SK-N-SH treated with all-trans-retinoic acid at 6 μM for 48 hours (cell line): ENCODE results near the gene SMCR8.
"Not testable (repeated sequence)": the region's sequence is repeated elsewhere in the genome, so short reads cannot be mapped to it uniquely, and the experiment has no call there.

ENCODE experiments used
- ATAC-seq: fragments of 200-7000 bp; cut with Tn5 transposase; 3 replicates; pipeline ENCODE4 v1.9.1; 2020; ENCODE audit warnings: mild to moderate bottlenecking, moderate library complexity
- BACH2 ChIP-seq: fragments of 250-450 bp; sonication (Bioruptor Pico); IDR thresholded peaks from 2 replicates; pipeline ENCODE4 v1.9.0; 2021; ENCODE audit warnings: mild to moderate bottlenecking, borderline replicate concordance
- CSDC2 ChIP-seq: fragments of 250-450 bp; sonication (Bioruptor Pico); IDR thresholded peaks from 2 replicates; pipeline ENCODE4 v1.5.0; 2020; ENCODE audit warnings: mild to moderate bottlenecking, moderate library complexity
- GLIS3 ChIP-seq: fragments of 250-450 bp; sonication (Bioruptor Pico); IDR thresholded peaks from 2 replicates; pipeline ENCODE4 v1.5.0; 2020; ENCODE audit warnings: mild to moderate bottlenecking, moderate library complexity
- ISL1 ChIP-seq: fragments of 250-450 bp; sonication (Bioruptor Pico); IDR thresholded peaks from 2 replicates; pipeline ENCODE4 v2.1.2; 2022; ENCODE audit warnings: mild to moderate bottlenecking, moderate library complexity
- PPARA ChIP-seq: fragments of 250-450 bp; sonication (Bioruptor Pico); IDR thresholded peaks from 2 replicates; pipeline ENCODE4 v1.5.0; 2020; ENCODE audit warnings: mild to moderate bottlenecking, borderline replicate concordance
- RARB ChIP-seq: fragments of 250-450 bp; sonication (Bioruptor Pico); IDR thresholded peaks from 2 replicates; pipeline ENCODE4 v1.8.0; 2021; ENCODE audit warnings: mild to moderate bottlenecking, moderate library complexity
- SNAI2 ChIP-seq: fragments of 250-450 bp; sonication (Bioruptor Pico); IDR thresholded peaks from 2 replicates; pipeline ENCODE4 v1.5.0; 2020; ENCODE audit warnings: mild to moderate bottlenecking, moderate library complexity
- TOX ChIP-seq: fragments of 250-450 bp; sonication (Bioruptor Pico); IDR thresholded peaks from 2 replicates; pipeline ENCODE4 v1.8.0; 2021; ENCODE audit warnings: mild to moderate bottlenecking, moderate library complexity, borderline replicate concordance
- ZC3H10 ChIP-seq: fragments of 250-450 bp; sonication (Bioruptor Pico); IDR thresholded peaks from 2 replicates; pipeline ENCODE4 v1.5.1; 2021; ENCODE audit warnings: mild to moderate bottlenecking, moderate library complexity
- ZFP3 ChIP-seq: fragments of 250-450 bp; sonication (Bioruptor Pico); IDR thresholded peaks from 2 replicates; pipeline ENCODE4 v1.5.0; 2020; ENCODE audit warnings: mild to moderate bottlenecking, moderate library complexity
- ZNF70 ChIP-seq: fragments of 450-650 bp; formaldehyde crosslinking; IDR thresholded peaks from 2 replicates; pipeline ENCODE4 v1.5.0; 2020; ENCODE audit warnings: mild to moderate bottlenecking, moderate library complexity
- TF ChIP-seq, protein P1 (sequence below): fragments of 250-450 bp; sonication (Bioruptor Pico); IDR thresholded peaks from 2 replicates; pipeline ENCODE4 v1.8.0; 2021; ENCODE audit warnings: low read depth, mild to moderate bottlenecking, moderate library complexity, borderline replicate concordance
- TF ChIP-seq, protein P2 (sequence below): fragments of 250-450 bp; sonication (Bioruptor Pico); IDR thresholded peaks from 2 replicates; pipeline ENCODE4 v1.5.1; 2021; ENCODE audit warnings: mild to moderate bottlenecking, moderate library complexity
- TF ChIP-seq, protein P3 (sequence below): fragments of 250-450 bp; sonication (Bioruptor Pico); IDR thresholded peaks from 2 replicates; pipeline ENCODE4 v1.5.1; 2020; ENCODE audit warnings: low read depth, mild to moderate bottlenecking, moderate library complexity
- TF ChIP-seq, protein P4 (sequence below): fragments of 250-450 bp; sonication (Bioruptor Pico); IDR thresholded peaks from 2 replicates; pipeline ENCODE4 v1.5.0; 2020; ENCODE audit warnings: mild to moderate bottlenecking, moderate library complexity
- TF ChIP-seq, protein P5 (sequence below): fragments of 250-450 bp; sonication (Bioruptor Pico); IDR thresholded peaks from 2 replicates; pipeline ENCODE4 v1.8.0; 2020; ENCODE audit warnings: mild to moderate bottlenecking, moderate library complexity, borderline replicate concordance

Gene SMCR8

DNA sequence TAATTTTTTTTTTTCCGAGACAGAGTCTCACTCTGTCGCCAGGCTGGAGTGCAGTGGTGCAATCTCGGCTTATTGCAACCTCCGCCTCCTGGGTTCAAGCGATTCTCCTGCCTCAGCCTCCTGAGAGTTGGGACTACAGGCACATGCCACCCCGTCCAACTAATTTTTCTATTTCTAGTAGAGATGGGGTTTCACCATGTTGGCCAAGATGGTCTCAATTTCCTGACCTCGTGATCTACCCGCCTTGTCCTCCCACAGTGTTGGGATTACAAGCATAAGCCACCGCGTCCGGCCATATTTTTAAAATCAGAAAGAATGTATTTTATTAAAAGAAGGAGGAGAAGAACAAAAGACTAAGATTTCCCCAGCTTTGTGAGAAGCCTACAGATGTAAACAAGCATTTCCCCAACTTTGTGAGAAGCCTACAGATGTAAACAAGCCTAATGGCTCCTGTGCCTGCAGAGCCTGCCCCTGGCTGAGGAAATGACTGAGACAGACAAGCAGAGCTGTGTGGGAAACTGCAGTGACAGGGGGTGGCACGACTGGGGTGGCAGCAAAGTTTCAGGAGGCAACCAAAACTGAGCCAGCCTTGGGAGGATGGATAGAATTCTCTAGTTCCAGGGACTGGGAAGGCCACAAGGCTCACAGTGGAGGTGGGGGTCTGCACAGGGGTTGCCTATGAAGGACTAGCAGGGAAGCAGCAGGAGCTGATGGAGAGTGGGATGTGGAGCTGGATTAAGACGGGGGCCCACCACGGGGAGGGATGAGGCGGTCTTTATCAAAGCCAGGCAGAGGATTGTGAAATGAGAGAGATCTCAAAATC is 23.2 kb upstream of the SMCR8 start (continued):
- TF ChIP-seq, protein P1, sequence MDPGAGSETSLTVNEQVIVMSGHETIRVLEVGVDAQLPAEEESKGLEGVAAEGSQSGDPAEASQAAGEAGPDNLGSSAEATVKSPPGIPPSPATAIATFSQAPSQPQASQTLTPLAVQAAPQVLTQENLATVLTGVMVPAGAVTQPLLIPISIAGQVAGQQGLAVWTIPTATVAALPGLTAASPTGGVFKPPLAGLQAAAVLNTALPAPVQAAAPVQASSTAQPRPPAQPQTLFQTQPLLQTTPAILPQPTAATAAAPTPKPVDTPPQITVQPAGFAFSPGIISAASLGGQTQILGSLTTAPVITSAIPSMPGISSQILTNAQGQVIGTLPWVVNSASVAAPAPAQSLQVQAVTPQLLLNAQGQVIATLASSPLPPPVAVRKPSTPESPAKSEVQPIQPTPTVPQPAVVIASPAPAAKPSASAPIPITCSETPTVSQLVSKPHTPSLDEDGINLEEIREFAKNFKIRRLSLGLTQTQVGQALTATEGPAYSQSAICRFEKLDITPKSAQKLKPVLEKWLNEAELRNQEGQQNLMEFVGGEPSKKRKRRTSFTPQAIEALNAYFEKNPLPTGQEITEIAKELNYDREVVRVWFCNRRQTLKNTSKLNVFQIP (CRISPR knock-in tag): no peak

DNA sequence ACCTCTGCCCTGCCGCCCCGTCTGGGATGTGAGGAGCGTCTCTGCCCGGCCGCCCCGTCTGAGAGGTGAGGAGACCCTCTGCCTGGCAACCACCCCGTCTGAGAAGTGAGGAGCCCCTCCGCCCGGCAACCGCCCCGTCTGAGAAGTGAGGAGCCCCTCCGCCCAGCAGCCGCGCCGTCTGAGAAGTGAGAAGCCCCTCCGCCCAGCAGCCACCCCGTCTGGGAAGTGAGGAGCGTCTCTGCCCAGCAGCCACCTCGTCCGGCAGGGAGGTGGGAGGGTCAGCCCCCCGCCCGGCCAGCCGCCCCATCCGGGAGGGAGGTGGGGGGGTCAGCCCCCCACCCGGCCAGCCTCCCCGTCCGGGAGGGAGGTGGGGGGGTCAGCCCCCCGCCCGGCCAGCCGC is 17.0 kb upstream of the SMCR8 start:
- ATAC-seq: not testable (repeated sequence)

DNA sequence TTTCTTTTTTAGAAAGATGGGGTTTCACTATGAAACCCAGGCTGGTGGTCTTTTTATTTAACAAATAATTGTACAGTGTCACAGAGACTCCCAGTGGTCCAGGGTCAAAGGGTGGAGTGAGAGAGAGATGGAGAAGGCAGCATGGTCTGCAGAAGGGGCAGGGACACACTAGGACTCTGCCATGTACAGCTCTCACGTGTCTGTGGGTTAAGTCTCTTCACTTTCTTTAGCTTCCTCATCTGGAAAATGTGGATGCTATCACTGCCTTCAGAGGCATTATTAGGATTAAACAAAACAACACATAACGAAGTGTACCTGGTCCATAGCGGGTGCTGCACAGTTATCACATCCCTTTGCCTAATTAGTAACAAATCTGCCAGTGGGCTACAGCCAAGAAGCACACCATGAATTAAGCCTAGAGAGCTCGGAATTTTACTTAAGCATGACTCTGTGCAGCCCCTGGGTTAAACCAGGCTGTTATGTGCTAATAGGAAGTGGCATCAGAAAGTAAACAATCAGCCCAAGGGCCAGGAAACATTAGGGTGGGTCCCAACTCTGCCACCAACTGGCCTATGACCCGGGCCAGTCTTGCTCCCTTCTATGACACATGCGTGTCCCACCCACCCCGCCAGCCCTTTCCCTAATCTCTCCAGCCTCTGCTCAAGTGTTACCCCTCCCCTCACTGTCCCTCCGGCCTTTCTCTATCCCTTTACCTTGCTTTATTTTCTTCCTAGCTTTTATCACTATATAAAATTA is 14.2 kb upstream of the SMCR8 start:
- TF ChIP-seq TOX (CRISPR knock-in tag): no peak
- TF ChIP-seq, protein P2, sequence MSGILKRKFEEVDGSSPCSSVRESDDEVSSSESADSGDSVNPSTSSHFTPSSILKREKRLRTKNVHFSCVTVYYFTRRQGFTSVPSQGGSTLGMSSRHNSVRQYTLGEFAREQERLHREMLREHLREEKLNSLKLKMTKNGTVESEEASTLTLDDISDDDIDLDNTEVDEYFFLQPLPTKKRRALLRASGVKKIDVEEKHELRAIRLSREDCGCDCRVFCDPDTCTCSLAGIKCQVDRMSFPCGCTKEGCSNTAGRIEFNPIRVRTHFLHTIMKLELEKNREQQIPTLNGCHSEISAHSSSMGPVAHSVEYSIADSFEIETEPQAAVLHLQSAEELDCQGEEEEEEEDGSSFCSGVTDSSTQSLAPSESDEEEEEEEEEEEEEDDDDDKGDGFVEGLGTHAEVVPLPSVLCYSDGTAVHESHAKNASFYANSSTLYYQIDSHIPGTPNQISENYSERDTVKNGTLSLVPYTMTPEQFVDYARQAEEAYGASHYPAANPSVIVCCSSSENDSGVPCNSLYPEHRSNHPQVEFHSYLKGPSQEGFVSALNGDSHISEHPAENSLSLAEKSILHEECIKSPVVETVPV (CRISPR knock-in tag): no peak
- no peak for TF ChIP-seq ZFP3 (CRISPR knock-in tag)
- TF ChIP-seq, protein P3, sequence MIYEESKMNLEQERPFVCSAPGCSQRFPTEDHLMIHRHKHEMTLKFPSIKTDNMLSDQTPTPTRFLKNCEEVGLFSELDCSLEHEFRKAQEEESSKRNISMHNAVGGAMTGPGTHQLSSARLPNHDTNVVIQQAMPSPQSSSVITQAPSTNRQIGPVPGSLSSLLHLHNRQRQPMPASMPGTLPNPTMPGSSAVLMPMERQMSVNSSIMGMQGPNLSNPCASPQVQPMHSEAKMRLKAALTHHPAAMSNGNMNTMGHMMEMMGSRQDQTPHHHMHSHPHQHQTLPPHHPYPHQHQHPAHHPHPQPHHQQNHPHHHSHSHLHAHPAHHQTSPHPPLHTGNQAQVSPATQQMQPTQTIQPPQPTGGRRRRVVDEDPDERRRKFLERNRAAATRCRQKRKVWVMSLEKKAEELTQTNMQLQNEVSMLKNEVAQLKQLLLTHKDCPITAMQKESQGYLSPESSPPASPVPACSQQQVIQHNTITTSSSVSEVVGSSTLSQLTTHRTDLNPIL: no peak
- TF ChIP-seq, protein P1 (CRISPR knock-in tag): no peak
- no peak for TF ChIP-seq SNAI2
- TF ChIP-seq ZC3H10 (CRISPR knock-in tag): no peak
- TF ChIP-seq CSDC2 (CRISPR knock-in tag): no peak
- TF ChIP-seq, protein P4, sequence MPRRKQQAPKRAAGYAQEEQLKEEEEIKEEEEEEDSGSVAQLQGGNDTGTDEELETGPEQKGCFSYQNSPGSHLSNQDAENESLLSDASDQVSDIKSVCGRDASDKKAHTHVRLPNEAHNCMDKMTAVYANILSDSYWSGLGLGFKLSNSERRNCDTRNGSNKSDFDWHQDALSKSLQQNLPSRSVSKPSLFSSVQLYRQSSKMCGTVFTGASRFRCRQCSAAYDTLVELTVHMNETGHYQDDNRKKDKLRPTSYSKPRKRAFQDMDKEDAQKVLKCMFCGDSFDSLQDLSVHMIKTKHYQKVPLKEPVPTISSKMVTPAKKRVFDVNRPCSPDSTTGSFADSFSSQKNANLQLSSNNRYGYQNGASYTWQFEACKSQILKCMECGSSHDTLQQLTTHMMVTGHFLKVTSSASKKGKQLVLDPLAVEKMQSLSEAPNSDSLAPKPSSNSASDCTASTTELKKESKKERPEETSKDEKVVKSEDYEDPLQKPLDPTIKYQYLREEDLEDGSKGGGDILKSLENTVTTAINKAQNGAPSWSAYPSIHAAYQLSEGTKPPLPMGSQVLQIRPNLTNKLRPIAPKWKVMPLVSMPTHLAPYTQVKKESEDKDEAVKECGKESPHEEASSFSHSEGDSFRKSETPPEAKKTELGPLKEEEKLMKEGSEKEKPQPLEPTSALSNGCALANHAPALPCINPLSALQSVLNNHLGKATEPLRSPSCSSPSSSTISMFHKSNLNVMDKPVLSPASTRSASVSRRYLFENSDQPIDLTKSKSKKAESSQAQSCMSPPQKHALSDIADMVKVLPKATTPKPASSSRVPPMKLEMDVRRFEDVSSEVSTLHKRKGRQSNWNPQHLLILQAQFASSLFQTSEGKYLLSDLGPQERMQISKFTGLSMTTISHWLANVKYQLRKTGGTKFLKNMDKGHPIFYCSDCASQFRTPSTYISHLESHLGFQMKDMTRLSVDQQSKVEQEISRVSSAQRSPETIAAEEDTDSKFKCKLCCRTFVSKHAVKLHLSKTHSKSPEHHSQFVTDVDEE (CRISPR knock-in tag): no peak
- TF ChIP-seq PPARA (CRISPR knock-in tag): no peak
- TF ChIP-seq BACH2 (CRISPR knock-in tag): no peak
- TF ChIP-seq, protein P5, sequence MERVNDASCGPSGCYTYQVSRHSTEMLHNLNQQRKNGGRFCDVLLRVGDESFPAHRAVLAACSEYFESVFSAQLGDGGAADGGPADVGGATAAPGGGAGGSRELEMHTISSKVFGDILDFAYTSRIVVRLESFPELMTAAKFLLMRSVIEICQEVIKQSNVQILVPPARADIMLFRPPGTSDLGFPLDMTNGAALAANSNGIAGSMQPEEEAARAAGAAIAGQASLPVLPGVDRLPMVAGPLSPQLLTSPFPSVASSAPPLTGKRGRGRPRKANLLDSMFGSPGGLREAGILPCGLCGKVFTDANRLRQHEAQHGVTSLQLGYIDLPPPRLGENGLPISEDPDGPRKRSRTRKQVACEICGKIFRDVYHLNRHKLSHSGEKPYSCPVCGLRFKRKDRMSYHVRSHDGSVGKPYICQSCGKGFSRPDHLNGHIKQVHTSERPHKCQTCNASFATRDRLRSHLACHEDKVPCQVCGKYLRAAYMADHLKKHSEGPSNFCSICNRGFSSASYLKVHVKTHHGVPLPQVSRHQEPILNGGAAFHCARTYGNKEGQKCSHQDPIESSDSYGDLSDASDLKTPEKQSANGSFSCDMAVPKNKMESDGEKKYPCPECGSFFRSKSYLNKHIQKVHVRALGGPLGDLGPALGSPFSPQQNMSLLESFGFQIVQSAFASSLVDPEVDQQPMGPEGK: no peak
- TF ChIP-seq ISL1: no peak
- TF ChIP-seq GLIS3: no peak
- no peak for TF ChIP-seq ZNF70 (CRISPR knock-in tag)
- TF ChIP-seq RARB (CRISPR knock-in tag): no peak
- TF ChIP-seq, all 23 proteins: peak for 0
- no peak for ATAC-seq

DNA sequence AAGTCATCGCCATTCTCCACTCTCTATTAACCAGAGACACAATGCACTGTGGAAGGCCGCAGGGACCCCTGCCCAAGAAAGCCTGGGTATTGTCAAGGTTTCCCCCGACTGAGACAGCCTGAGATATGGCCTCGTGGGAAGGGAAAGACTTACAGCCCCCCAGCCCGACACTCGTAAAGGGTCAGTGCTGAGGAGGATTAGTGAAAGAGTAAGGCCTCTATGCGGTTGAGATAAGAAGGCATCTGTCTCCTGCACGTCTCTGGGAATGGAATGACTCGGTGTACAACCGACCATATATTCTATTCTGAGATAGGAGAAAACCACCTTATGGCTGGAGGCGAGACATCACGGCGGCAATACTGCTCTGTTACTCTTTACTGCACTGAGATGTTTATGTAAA is 11.9 kb upstream of the SMCR8 start:
- not testable (repeated sequence) for ATAC-seq
